Immature natural killer cell (primary cell): Measurements from ENCODE around the gene HEATR3. TPM values are rescaled to one million over a fixed set of nuclear protein-coding genes. Genes with fewer than 3 reads are reported as not detected.
A peak's percentile ranks its signal among the peaks of the same experiment; 100 is the strongest.

ENCODE experiments used
- DNase-seq, 3 donors: peaks; one replicate each; pipeline ENCODE4 v3.0.0; 2022; ENCODE audit warnings: mixed read lengths in 1 of 3
- H3K27ac Mint-ChIP-seq, 6 donors: one replicate each; pipeline ENCODE4 v1.8.0; 2020; ENCODE audit warnings: mixed read lengths in 6 of 6, mild to moderate bottlenecking in 5 of 6, inconsistent platforms in 4 of 6, moderate library complexity in 3 of 6
- H3K27me3 Mint-ChIP-seq, 3 donors: one replicate each; pipeline ENCODE4 v1.8.0; 2020 to 2021; ENCODE audit warnings: low read depth in 3 of 3, mild to moderate bottlenecking in 3 of 3, mixed read lengths in 3 of 3, moderate library complexity in 3 of 3, inconsistent platforms in 1 of 3
- H3K36me3 Mint-ChIP-seq, 3 donors: one replicate each; pipeline ENCODE4 v1.8.0; 2020; ENCODE audit warnings: mixed read lengths in 3 of 3, inconsistent platforms in 2 of 3, mild to moderate bottlenecking in 2 of 3
- H3K4me1 Mint-ChIP-seq, 2 donors: one replicate each; pipeline ENCODE4 v1.8.0; 2020; ENCODE audit warnings: inconsistent platforms in 2 of 2, mild to moderate bottlenecking in 2 of 2, mixed read lengths in 2 of 2, moderate library complexity in 1 of 2
- H3K4me3 Mint-ChIP-seq, 5 donors: one replicate each; pipeline ENCODE4 v1.8.0; 2020; ENCODE audit warnings: mild to moderate bottlenecking in 5 of 5, mixed read lengths in 5 of 5, inconsistent platforms in 3 of 5, moderate library complexity in 3 of 5
- H3K9me3 Mint-ChIP-seq, 6 donors: one replicate each; pipeline ENCODE4 v1.8.0; 2020; ENCODE audit warnings: mild to moderate bottlenecking in 6 of 6, mixed read lengths in 6 of 6, inconsistent platforms in 4 of 6, moderate library complexity in 3 of 6
- polyA plus RNA-seq, 3 donors: library from polyadenylated mRNA; unstranded; fragments of 300-500 nt; fragmentation: Illumina TruSeq; gene quantifications; one replicate each; pipeline ENCODE4 v1.2.3, GENCODE V29; 2021

HEATR3 gene
- polyA plus RNA-seq: 1 to 10 TPM; 3.2 to 8.5 (median 3.8) TPM

- Mint-ChIP-seq H3K4me3 (peak within 1 kb of the TSS; percentile 88 to 95 (median 92)), H3K36me3 (peaks cover 7 to 12% (median 11%) of the 10 kb centered on the region in 3 donors), H3K9me3 (peaks cover 0 to 3% (median 0%) of the 10 kb centered on the region in 6 donors), H3K4me1 (peaks cover 30 to 44% of the 10 kb centered on the region in 2 donors), H3K27ac (peak within 1 kb of the TSS; percentile 72 to 95 (median 92)), H3K27me3 (peaks cover 4 to 12% (median 10%) of the 10 kb centered on the region in 3 donors)
- DNase-seq: peak; percentile 89 to 93 (median 93)
Observed at GRCh38 chr16:50065624-50066481, at the start of gene HEATR3. HEATR3 (plus strand) TSS chr16:50065970; CDS start chr16:50066132, 162 bp downstream.

GRCh38 chr16:50017553-50017952 is 48.2 kb upstream of the HEATR3 start:
- H3K36me3 Mint-ChIP-seq: no peaks in the 10 kb centered on the region
- H3K27ac Mint-ChIP-seq: no peak overlapping the region
- no peak for DNase-seq
- no peak overlapping the region for H3K4me3 Mint-ChIP-seq
- H3K27me3 Mint-ChIP-seq: peaks cover under 1 to 3% (median 3%) of the 10 kb centered on the region in 3 donors
- no peaks in the 10 kb centered on the region for H3K4me1 Mint-ChIP-seq
- H3K9me3 Mint-ChIP-seq: no peaks in the 10 kb centered on the region

- DNase-seq: no peak
- peaks cover 5 to 11% (median 6%) of the 10 kb centered on the region in 3 donors for H3K27me3 Mint-ChIP-seq
- H3K9me3 Mint-ChIP-seq: no peaks in the 10 kb centered on the region
- no peak overlapping the region for H3K4me3 Mint-ChIP-seq
- H3K27ac Mint-ChIP-seq: no peak overlapping the region
- no peaks in the 10 kb centered on the region for H3K36me3 Mint-ChIP-seq
- H3K4me1 Mint-ChIP-seq: peaks cover 16 to 21% of the 10 kb centered on the region in 2 donors
Observed at GRCh38 chr16:50021544-50021943, 44.2 kb upstream of the HEATR3 start.

- Mint-ChIP-seq H3K36me3 (no peaks in the 10 kb centered on the region), H3K9me3 (no peaks in the 10 kb centered on the region), H3K4me1 (peaks cover 21 to 32% of the 10 kb centered on the region in 2 donors), H3K4me3 (no peak overlapping the region), H3K27me3 (peaks cover 5 to 11% (median 6%) of the 10 kb centered on the region in 3 donors), H3K27ac (no peak overlapping the region)
- DNase-seq: no peak
Observed at GRCh38 chr16:50023641-50024040, 42.1 kb upstream of the HEATR3 start.

- H3K4me1 Mint-ChIP-seq: peaks cover 21 to 36% of the 10 kb centered on the region in 2 donors
- H3K36me3 Mint-ChIP-seq: no peaks in the 10 kb centered on the region
- no peaks in the 10 kb centered on the region for H3K9me3 Mint-ChIP-seq
- peaks cover 5 to 9% (median 6%) of the 10 kb centered on the region in 3 donors for H3K27me3 Mint-ChIP-seq
- H3K27ac Mint-ChIP-seq: peak overlapping the region; percentile 53 to 94 (median 90)
- DNase-seq: no peak
- peak overlapping the region in 2 of 5 donors; percentile 92 to 98 for H3K4me3 Mint-ChIP-seq
Observed at GRCh38 chr16:50024207-50024606, 41.6 kb upstream of the HEATR3 start.

GRCh38 chr16:50024684-50025536 is 40.9 kb upstream of the HEATR3 start, which contains the start of gene CNEP1R1:
CNEP1R1 (plus strand) TSS chr16:50025225; CDS start chr16:50025316, 91 bp downstream.
- H3K27ac Mint-ChIP-seq: peak within 1 kb of the TSS; percentile 84 to 95 (median 91)
- H3K27me3 Mint-ChIP-seq: peaks cover 5 to 9% (median 6%) of the 10 kb centered on the region in 3 donors
- H3K4me1 Mint-ChIP-seq: peaks cover 21 to 43% of the 10 kb centered on the region in 2 donors
- peak within 1 kb of the TSS; percentile 91 to 98 (median 96) for H3K4me3 Mint-ChIP-seq
- peaks cover 0 to 4% (median 0%) of the 10 kb centered on the region in 3 donors for H3K36me3 Mint-ChIP-seq
- H3K9me3 Mint-ChIP-seq: no peaks in the 10 kb centered on the region
- peak; percentile 96 to 97 (median 97) for DNase-seq

- Mint-ChIP-seq H3K36me3 (peaks cover 0 to 8% (median 0%) of the 10 kb centered on the region in 3 donors), H3K27ac (peak overlapping the region; percentile 63 to 91 (median 86)), H3K4me3 (peak overlapping the region; percentile 91 to 98 (median 96)), H3K4me1 (peaks cover 24 to 49% of the 10 kb centered on the region in 2 donors), H3K9me3 (no peaks in the 10 kb centered on the region), H3K27me3 (peaks cover 5 to 9% (median 6%) of the 10 kb centered on the region in 3 donors)
- DNase-seq: no peak
Observed at GRCh38 chr16:50025537-50025931, 40.2 kb upstream of the HEATR3 start.

- H3K36me3 Mint-ChIP-seq: peaks cover 0 to 16% (median 0%) of the 10 kb centered on the region in 3 donors
- no peak overlapping the region for H3K4me3 Mint-ChIP-seq
- no peaks in the 10 kb centered on the region for H3K9me3 Mint-ChIP-seq
- H3K27ac Mint-ChIP-seq: no peak overlapping the region
- H3K4me1 Mint-ChIP-seq: peaks cover 24 to 61% of the 10 kb centered on the region in 2 donors
- no peak for DNase-seq
- peaks cover 5 to 9% (median 6%) of the 10 kb centered on the region in 3 donors for H3K27me3 Mint-ChIP-seq
Observed at GRCh38 chr16:50027829-50028228, 37.9 kb upstream of the HEATR3 start.

- no peak overlapping the region for H3K27ac Mint-ChIP-seq
- no peak overlapping the region for H3K4me3 Mint-ChIP-seq
- DNase-seq: no peak
- H3K4me1 Mint-ChIP-seq: peaks cover 16 to 32% of the 10 kb centered on the region in 2 donors
- peaks cover 5 to 27% (median 7%) of the 10 kb centered on the region in 3 donors for H3K36me3 Mint-ChIP-seq
- H3K9me3 Mint-ChIP-seq: no peaks in the 10 kb centered on the region
- no peaks in the 10 kb centered on the region for H3K27me3 Mint-ChIP-seq
Observed at GRCh38 chr16:50035468-50035992, 30.2 kb upstream of the HEATR3 start.

GRCh38 chr16:50036426-50036825 is 29.3 kb upstream of the HEATR3 start:
- Mint-ChIP-seq H3K36me3 (peaks cover 5 to 24% (median 7%) of the 10 kb centered on the region in 3 donors), H3K27ac (no peak overlapping the region), H3K9me3 (no peaks in the 10 kb centered on the region), H3K4me1 (peaks cover 16 to 23% of the 10 kb centered on the region in 2 donors), H3K4me3 (no peak overlapping the region), H3K27me3 (no peaks in the 10 kb centered on the region)
- no peak for DNase-seq

- H3K36me3 Mint-ChIP-seq: peaks cover 5 to 18% (median 7%) of the 10 kb centered on the region in 3 donors
- H3K4me3 Mint-ChIP-seq: no peak overlapping the region
- no peaks in the 10 kb centered on the region for H3K27me3 Mint-ChIP-seq
- H3K9me3 Mint-ChIP-seq: no peaks in the 10 kb centered on the region
- H3K27ac Mint-ChIP-seq: peak overlapping the region in 5 of 6 donors; percentile 20 to 73 (median 60)
- H3K4me1 Mint-ChIP-seq: peaks cover 16 to 20% of the 10 kb centered on the region in 2 donors
- DNase-seq: no peak
Observed at GRCh38 chr16:50037662-50038220, 28.0 kb upstream of the HEATR3 start.

- Mint-ChIP-seq H3K9me3 (no peaks in the 10 kb centered on the region), H3K4me3 (peak overlapping the region in 1 of 5 donors; percentile 24), H3K4me1 (peaks cover 16 to 20% of the 10 kb centered on the region in 2 donors)
Observed at GRCh38 chr16:50038286-50038685, 27.5 kb upstream of the HEATR3 start.

More at GRCh38 chr16:50038286-50038685, 27.5 kb upstream of the HEATR3 start:
- Mint-ChIP-seq H3K36me3 (peaks cover 5 to 18% (median 7%) of the 10 kb centered on the region in 3 donors), H3K27ac (peak overlapping the region; percentile 66 to 86 (median 72)), H3K27me3 (peaks cover 0 to 4% (median 2%) of the 10 kb centered on the region in 3 donors)
- DNase-seq: no peak
